PC-9 (cell line): ENCODE data around the gene CCDC85C. TPM values are rescaled to one million over a fixed set of nuclear protein-coding genes. Genes with fewer than 3 reads are reported as not detected.

Experiments
- BruUV-seq: library from RNA; stranded (reverse); fragments of 400-500 nt; replicated peaks from 2 replicates; lab custom pipeline; 2021; lab: Mats Ljungman, UMichigan
- CTCF ChIA-PET: fragments of 300-600 bp; sonication (Branson Sonifier 250); formaldehyde crosslinking; loops from one replicate; lab custom pipeline; 2022; ENCODE audit warnings: antibody characterized with exemption; lab: Charles Lee
- POLR2A ChIA-PET: fragments of 300-600 bp; sonication (Branson Sonifier 250); formaldehyde crosslinking; loops from one replicate; lab custom pipeline; 2022; ENCODE audit warnings: antibody characterized with exemption; ENCODE audit not compliant: unreplicated experiment; lab: Charles Lee
- DNase-seq, 2 experiments: peaks; one replicate each; pipeline versions ENCODE4 v3.0.0 to v3.0.0-alpha.2; 2015 to 2022; ENCODE audit warnings: mixed read lengths in 1 of 2
- H2AFZ ChIP-seq: fragments of 200-600 bp; sonication (generic); 2 replicates; pipeline ENCODE4 v1.8.1; 2017; ENCODE audit warnings: antibody characterized with exemption
- H3F3A ChIP-seq: fragments of 200-600 bp; sonication (generic); 2 replicates; pipeline ENCODE4 v1.8.1; 2017; ENCODE audit warnings: antibody characterized with exemption, mild to moderate bottlenecking, low read depth; ENCODE audit not compliant: insufficient read depth
- H3K27ac ChIP-seq: fragments of 200-600 bp; sonication (generic); 2 replicates; pipeline ENCODE4 v1.6.1; 2016; ENCODE audit warnings: mixed run types
- H3K27me3 ChIP-seq: fragments of 200-600 bp; sonication (generic); 2 replicates; pipeline ENCODE4 v1.6.1; 2016; ENCODE audit warnings: low read depth, mixed run types; ENCODE audit not compliant: insufficient read depth
- H3K36me3 ChIP-seq: fragments of 200-600 bp; sonication (generic); 2 replicates; pipeline ENCODE4 v1.6.1; 2016; ENCODE audit warnings: low read depth, mixed run types
- H3K4me1 ChIP-seq: fragments of 200-600 bp; sonication (generic); replicated peaks from 2 replicates; pipeline ENCODE4 v1.6.1; 2016; ENCODE audit warnings: mixed run types; ENCODE audit not compliant: insufficient read depth
- H3K4me2 ChIP-seq: fragments of 200-600 bp; sonication (generic); 2 replicates; pipeline ENCODE4 v1.6.1; 2017; ENCODE audit warnings: mixed run types
- H3K4me3 ChIP-seq: fragments of 200-600 bp; sonication (generic); 2 replicates; pipeline ENCODE4 v1.6.1; 2016; ENCODE audit warnings: mixed run types
- H3K79me2 ChIP-seq: fragments of 200-600 bp; sonication (generic); 2 replicates; pipeline ENCODE4 v1.6.1; 2017; ENCODE audit warnings: low read depth, mixed run types
- H3K9me2 ChIP-seq: fragments of 200-600 bp; sonication (generic); 2 replicates; pipeline ENCODE4 v1.8.1; 2017; ENCODE audit warnings: mild to moderate bottlenecking; ENCODE audit not compliant: insufficient read depth
- H3K9me3 ChIP-seq: fragments of 200-600 bp; sonication (generic); 2 replicates; pipeline ENCODE4 v1.8.1; 2016; ENCODE audit warnings: low read depth; ENCODE audit not compliant: insufficient read depth
- H4K20me1 ChIP-seq: fragments of 200-600 bp; sonication (generic); 2 replicates; pipeline ENCODE4 v1.8.1; 2017; ENCODE audit not compliant: insufficient read depth
- EZH2 ChIP-seq: fragments of 200-600 bp; sonication (generic); IDR thresholded peaks from 2 replicates; pipeline ENCODE4 v1.8.0; 2017; ENCODE audit warnings: antibody characterized with exemption, low read depth
- intact Hi-C: fragments of 100-400 bp; cut with micrococcal nuclease; formaldehyde crosslinking; loops from one replicate; pipeline ENCODE4 v1.10.0; 2022; ENCODE audit not compliant: unreplicated experiment
- total RNA-seq: library from RNA; stranded (reverse); gene quantifications from 2 replicates; pipeline ENCODE4 v1.2.3, GENCODE V29; 2021
- TF ChIP-seq, protein P1 (sequence below): fragments of 200-600 bp; sonication (generic); conservative IDR thresholded peaks from 2 replicates; pipeline ENCODE4 v1.6.1; 2017; ENCODE audit warnings: mixed run types, antibody characterized with exemption, mild to moderate bottlenecking, moderate library complexity

Gene CCDC85C
- total RNA-seq, 1 experiment from 2014 or later = 21.2 TPM

DNA sequence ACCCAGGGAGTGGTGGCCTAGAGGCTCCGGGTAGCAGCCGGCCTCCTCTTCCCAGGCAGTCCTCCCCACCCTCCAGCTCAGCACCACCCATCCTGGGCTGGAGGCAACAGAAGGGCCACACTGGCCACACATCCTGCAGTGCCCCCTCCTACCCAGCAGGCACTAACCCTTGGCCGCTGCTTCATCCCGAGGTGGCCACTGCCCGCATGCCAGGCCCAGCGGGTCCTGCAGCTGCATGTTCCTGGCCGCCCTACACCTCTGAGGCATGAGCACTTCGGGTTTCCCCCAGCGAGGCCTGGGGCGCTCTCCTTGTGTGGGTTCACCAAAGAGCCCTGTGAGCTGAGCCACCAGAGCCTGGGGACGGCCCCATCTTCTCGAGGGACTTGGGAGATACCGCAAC is 61.4 kb downstream of the CCDC85C start:
- CTCF ChIA-PET = interaction anchor here (0.6 kb wide), 1 partner anchor 539 kb away, joined by 11 read pairs; no protein-coding TSS in a partner anchor
- no peak overlapping the region for H3K27ac ChIP-seq

DNA sequence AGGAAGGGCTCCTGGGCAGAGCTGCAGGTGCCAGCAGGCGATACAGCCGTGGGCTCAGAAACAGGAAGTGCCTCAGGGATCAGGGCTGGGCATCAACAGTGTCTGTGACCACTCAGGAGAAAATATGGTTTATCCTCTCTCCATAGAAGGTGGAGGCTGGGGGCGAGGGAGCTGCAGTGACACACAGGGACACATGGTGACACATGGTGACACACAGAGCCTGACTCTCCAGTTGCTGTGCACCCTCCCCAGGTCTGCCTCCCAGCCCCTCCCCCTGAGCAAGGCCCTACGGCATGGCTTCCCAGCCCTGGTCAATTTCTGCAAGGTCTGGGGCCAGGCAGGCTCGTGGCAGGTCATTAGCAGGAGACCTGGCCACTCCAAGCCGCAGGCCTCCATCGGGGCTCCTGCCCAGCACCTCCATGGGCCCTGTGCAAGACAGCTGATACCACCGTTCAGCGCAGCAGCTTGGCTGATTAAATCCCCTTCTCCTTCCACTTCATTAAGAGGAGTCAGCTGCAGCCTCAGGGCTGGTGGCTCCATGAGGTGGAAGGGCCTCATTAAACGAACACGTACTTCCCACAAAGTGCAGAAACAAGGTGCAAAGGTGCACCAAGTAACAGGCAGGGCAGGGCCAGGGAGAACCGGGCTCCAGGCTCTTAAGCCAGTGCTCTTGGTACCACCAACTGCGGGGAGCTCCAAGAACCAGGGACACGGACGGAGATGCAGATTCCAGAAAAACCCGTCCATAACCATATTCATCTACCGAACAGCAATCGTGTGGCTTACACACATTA is 62.1 kb downstream of the CCDC85C start:
- no peaks in the 10 kb centered on the region for H3K79me2 ChIP-seq

More for the DNA sequence above, 61.4 kb downstream of the CCDC85C start:
- POLR2A ChIA-PET = no interaction called here
- TF ChIP-seq, protein P1, sequence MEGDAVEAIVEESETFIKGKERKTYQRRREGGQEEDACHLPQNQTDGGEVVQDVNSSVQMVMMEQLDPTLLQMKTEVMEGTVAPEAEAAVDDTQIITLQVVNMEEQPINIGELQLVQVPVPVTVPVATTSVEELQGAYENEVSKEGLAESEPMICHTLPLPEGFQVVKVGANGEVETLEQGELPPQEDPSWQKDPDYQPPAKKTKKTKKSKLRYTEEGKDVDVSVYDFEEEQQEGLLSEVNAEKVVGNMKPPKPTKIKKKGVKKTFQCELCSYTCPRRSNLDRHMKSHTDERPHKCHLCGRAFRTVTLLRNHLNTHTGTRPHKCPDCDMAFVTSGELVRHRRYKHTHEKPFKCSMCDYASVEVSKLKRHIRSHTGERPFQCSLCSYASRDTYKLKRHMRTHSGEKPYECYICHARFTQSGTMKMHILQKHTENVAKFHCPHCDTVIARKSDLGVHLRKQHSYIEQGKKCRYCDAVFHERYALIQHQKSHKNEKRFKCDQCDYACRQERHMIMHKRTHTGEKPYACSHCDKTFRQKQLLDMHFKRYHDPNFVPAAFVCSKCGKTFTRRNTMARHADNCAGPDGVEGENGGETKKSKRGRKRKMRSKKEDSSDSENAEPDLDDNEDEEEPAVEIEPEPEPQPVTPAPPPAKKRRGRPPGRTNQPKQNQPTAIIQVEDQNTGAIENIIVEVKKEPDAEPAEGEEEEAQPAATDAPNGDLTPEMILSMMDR = no peak
- no peak for TF ChIP-seq EZH2
- no peaks in the 10 kb centered on the region for H3K9me2 ChIP-seq
- no peaks in the 10 kb centered on the region for H3K27me3 ChIP-seq
- H3K9me3 ChIP-seq = no peaks in the 10 kb centered on the region
- intact Hi-C loops = no loop called here
- no peak overlapping the region for H2AFZ ChIP-seq
- no peaks in the 10 kb centered on the region for H3K36me3 ChIP-seq
- no peak overlapping the region for H3K4me3 ChIP-seq
- no peaks in the 10 kb centered on the region for H3K79me2 ChIP-seq
- peaks cover 15% of the 10 kb centered on the region for H3K4me1 ChIP-seq
- no peaks in the 10 kb centered on the region for H3F3A ChIP-seq
- no peaks in the 10 kb centered on the region for H4K20me1 ChIP-seq
- no peak overlapping the region for H3K4me2 ChIP-seq
- BruUV-seq = no TSS peak
- no peak for DNase-seq

DNA sequence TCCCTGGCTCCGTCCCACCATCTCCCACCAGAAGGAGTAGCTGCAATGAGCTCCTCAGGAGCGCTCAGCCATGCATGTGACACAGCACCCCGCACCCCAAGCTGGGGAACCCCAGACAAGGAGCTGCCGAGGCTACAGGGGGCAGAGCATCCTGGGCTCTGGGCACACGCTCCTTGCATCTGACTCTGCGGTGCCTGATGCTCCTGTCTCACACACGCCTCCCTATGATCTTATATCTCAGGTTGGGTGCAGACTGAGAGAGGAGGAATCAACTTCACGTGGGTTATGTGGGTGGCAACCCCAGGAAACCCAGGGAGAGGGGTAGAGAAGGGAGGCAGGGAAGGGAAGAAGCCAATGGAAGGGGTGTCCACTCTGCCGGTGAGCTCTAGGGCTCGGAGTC is 62.8 kb downstream of the CCDC85C start:
- intact Hi-C loops = no loop called here
- H4K20me1 ChIP-seq = no peaks in the 10 kb centered on the region
- POLR2A ChIA-PET = no interaction called here

More for the DNA sequence above, 62.1 kb downstream of the CCDC85C start:
- no peaks in the 10 kb centered on the region for H3F3A ChIP-seq
- H3K4me3 ChIP-seq = no peak overlapping the region
- ChIA-PET POLR2A (no interaction called here), CTCF (interaction anchor here (0.6 kb wide), 1 partner anchor 540 kb away, joined by 11 read pairs; no protein-coding TSS in a partner anchor)
- DNase-seq = peak; percentile 27 to 44
- peaks cover 20% of the 10 kb centered on the region for H3K4me1 ChIP-seq
- no peaks in the 10 kb centered on the region for H3K27me3 ChIP-seq
- intact Hi-C loops = no loop called here
- no TSS peak for BruUV-seq
- H3K9me3 ChIP-seq = no peaks in the 10 kb centered on the region
- H3K36me3 ChIP-seq = no peaks in the 10 kb centered on the region
- H4K20me1 ChIP-seq = no peaks in the 10 kb centered on the region
- no peak for TF ChIP-seq EZH2
- TF ChIP-seq, protein P1 = no peak
- H3K9me2 ChIP-seq = no peaks in the 10 kb centered on the region
- no peak overlapping the region for H3K27ac ChIP-seq
- 0 out of 2 replicates have a peak overlapping the region, but pooled peaks have one; percentile 10 for H3K4me2 ChIP-seq
- H2AFZ ChIP-seq = no peak overlapping the region

More for the DNA sequence above, 62.8 kb downstream of the CCDC85C start:
- 0 out of 2 replicates have a peak overlapping the region, but pooled peaks have one; percentile 10 for H3K4me2 ChIP-seq
- peaks cover 20% of the 10 kb centered on the region for H3K4me1 ChIP-seq
- H3F3A ChIP-seq = no peaks in the 10 kb centered on the region
- no TSS peak for BruUV-seq
- H3K9me2 ChIP-seq = no peaks in the 10 kb centered on the region
- DNase-seq = no peak
- TF ChIP-seq, protein P1 = no peak
- TF ChIP-seq EZH2 = no peak
- no peaks in the 10 kb centered on the region for H3K9me3 ChIP-seq
- H3K27me3 ChIP-seq = no peaks in the 10 kb centered on the region
- CTCF ChIA-PET = no interaction called here
- no peak overlapping the region for H2AFZ ChIP-seq
- H3K27ac ChIP-seq = no peak overlapping the region
- no peaks in the 10 kb centered on the region for H3K36me3 ChIP-seq
- H3K4me3 ChIP-seq = no peak overlapping the region
- H3K79me2 ChIP-seq = no peaks in the 10 kb centered on the region
